HepG2 (cell line): ENCODE data around the gene APOL4. TPM values are rescaled to one million over a fixed set of nuclear protein-coding genes. Genes with fewer than 3 reads are reported as not detected.

Experiments used
- ATAC-seq: fragments of 200-7000 bp; cut with Tn5 transposase; 3 replicates; pipeline ENCODE4 v1.9.1; 2020; ENCODE audit warnings: mild to moderate bottlenecking, moderate library complexity
- BruUV-seq: library from RNA; stranded (reverse); fragments of 400-500 nt; replicated peaks from 2 replicates; lab custom pipeline; 2021; lab: Mats Ljungman, UMichigan
- CTCF ChIA-PET: fragments of 300-600 bp; formaldehyde crosslinking; extraction: SDS; loops from one replicate; lab custom pipeline; 2021; ENCODE audit warnings: low total read pairs, inconsistent platforms, low intra/inter-chr PET ratio; lab: Yijun Ruan, JAX
- POLR2A ChIA-PET: fragments of 350-600 bp; sonication (Branson Sonifier 250); formaldehyde crosslinking; loops from one replicate; lab custom pipeline; 2020; ENCODE audit warnings: antibody characterized with exemption, inconsistent platforms; lab: Yijun Ruan, JAX
- DNase-seq: peaks from one replicate; pipeline ENCODE4 v3.0.0-alpha.2; 2015; ENCODE audit warnings: low spot score
- FAIRE-seq: peaks from 3 replicates; lab custom pipeline; 2011; peaks lifted over from hg19 to GRCh38; lab: Jason Lieb, UNC
- H2AFZ ChIP-seq: one replicate; pipeline ENCODE4 v1.6.1; 2011; ENCODE audit warnings: low read length, inconsistent platforms
- H3K27ac ChIP-seq: fragments of 300-600 bp; 3 replicates; pipeline ENCODE4 v1.8.0; 2011; ENCODE audit warnings: mixed run types, mild to moderate bottlenecking, mixed read lengths, low read length, inconsistent platforms; ENCODE audit not compliant: insufficient read depth; ENCODE audit errors: extremely low read length
- H3K27me3 ChIP-seq, 2 experiments: fragments of 200-600 bp in 1 of 2; 2 replicates in 1 of 2; 3 replicates in 1 of 2; pipeline versions ENCODE4 v1.6.0 to v1.8.0; 2011; ENCODE audit warnings: low read length in 2 of 2, mild to moderate bottlenecking in 2 of 2, moderate library complexity in 2 of 2, inconsistent platforms in 1 of 2; ENCODE audit not compliant: insufficient read depth in 2 of 2, control insufficient read depth in 1 of 2
- H3K36me3 ChIP-seq, 2 experiments: fragments of 200-600 bp in 1 of 2; replicated peaks in 1 of 2; 2 replicates in 1 of 2; 3 replicates in 1 of 2; pipeline versions ENCODE4 v1.5.1 to v1.8.0; 2011; ENCODE audit warnings: low read length in 2 of 2, inconsistent platforms in 1 of 2; ENCODE audit not compliant: insufficient read depth in 2 of 2, control insufficient read depth in 1 of 2
- H3K4me1 ChIP-seq: 2 replicates; pipeline ENCODE4 v1.5.1; 2012; ENCODE audit warnings: low read length, inconsistent platforms; ENCODE audit not compliant: insufficient read depth
- H3K4me2 ChIP-seq: 2 replicates; pipeline ENCODE4 v1.6.0; 2011; ENCODE audit warnings: low read depth, low read length, inconsistent platforms
- H3K4me3 ChIP-seq, 3 experiments: fragments of 200-600 bp in 1 of 3; sonication (generic), shearing (Covaris generic) in 1 of 3; replicated peaks in 1 of 3; 2 replicates each; pipeline ENCODE4 v1.5.1; 2011 to 2016; ENCODE audit warnings: low read length in 3 of 3, inconsistent platforms in 2 of 3, low read depth in 2 of 3, mild to moderate bottlenecking in 2 of 3, control low read depth in 1 of 3, mixed read lengths in 1 of 3; ENCODE audit not compliant: insufficient read depth in 1 of 3
- H3K79me2 ChIP-seq: one replicate; pipeline ENCODE4 v1.6.1; 2011; ENCODE audit warnings: low read length, inconsistent platforms; ENCODE audit not compliant: insufficient read depth
- H3K9ac ChIP-seq: 2 replicates; pipeline ENCODE4 v1.6.0; 2011; ENCODE audit warnings: mild to moderate bottlenecking, low read depth, low read length, inconsistent platforms; ENCODE audit not compliant: insufficient read depth
- H3K9me3 ChIP-seq: 2 replicates; pipeline ENCODE4 v1.5.1; 2012; ENCODE audit warnings: mild to moderate bottlenecking, low read length
- H4K20me1 ChIP-seq: 2 replicates; pipeline ENCODE4 v1.6.0; 2011; ENCODE audit warnings: inconsistent platforms, mild to moderate bottlenecking, low read length, moderate library complexity; ENCODE audit not compliant: insufficient read depth
- BRCA1 ChIP-seq: sonication (generic); formaldehyde crosslinking; IDR thresholded peaks from 2 replicates; pipeline ENCODE4 v1.4.0; 2020; ENCODE audit warnings: missing genetic modification reagents
- ESRRA ChIP-seq: sonication (generic); formaldehyde crosslinking; IDR thresholded peaks from 2 replicates; pipeline ENCODE4 v1.5.1; 2020; ENCODE audit warnings: mild to moderate bottlenecking, low read depth, missing genetic modification reagents
- HIVEP1 ChIP-seq: sonication (generic); formaldehyde crosslinking; IDR thresholded peaks from 2 replicates; pipeline ENCODE4 v1.4.0; 2020; ENCODE audit warnings: mild to moderate bottlenecking, missing genetic modification reagents
- LCORL ChIP-seq, 2 experiments: fragments of 450-650 bp in 1 of 2; sonication (generic) in 1 of 2; formaldehyde crosslinking in 1 of 2; IDR thresholded peaks; 2 replicates each; pipeline versions ENCODE4 v1.5.0 to v1.6.1; 2017 to 2020; ENCODE audit warnings: antibody characterized with exemption in 1 of 2, missing genetic modification reagents in 1 of 2
- NFE2 ChIP-seq: sonication (generic); formaldehyde crosslinking; IDR thresholded peaks from 2 replicates; pipeline ENCODE4 v1.4.0; 2020; ENCODE audit warnings: missing genetic modification reagents
- NFKBIZ ChIP-seq: IDR thresholded peaks from 2 replicates; pipeline ENCODE4 v1.6.1; 2018; ENCODE audit warnings: missing genetic modification reagents, missing compliant biosample characterization
- PHF21A ChIP-seq: sonication (generic); formaldehyde crosslinking; IDR thresholded peaks from 2 replicates; pipeline ENCODE4 v1.5.0; 2020; ENCODE audit warnings: mild to moderate bottlenecking, missing genetic modification reagents
- ZNF512B ChIP-seq: sonication (generic); formaldehyde crosslinking; IDR thresholded peaks from 2 replicates; pipeline ENCODE4 v1.5.1; 2020; ENCODE audit warnings: missing genetic modification reagents, mild to moderate bottlenecking, borderline replicate concordance
- WGBS: methylation state at CpG from one replicate; pipeline ENCODE4 v1.1.6; 2017; ENCODE audit warnings: low lambda C conversion rate; 5-methylcytosine and 5-hydroxymethylcytosine counted together
- in situ Hi-C: cut with HindIII; loops from 2 replicates; pipeline ENCODE4 v1.10.0; 2017; ENCODE audit warnings: low pct_unique_long_range_greater_than_20kb; ENCODE audit not compliant: extremely low pct_ligation_motif_present
- intact Hi-C: fragments of 100-400 bp; cut with micrococcal nuclease; formaldehyde crosslinking; loops from one replicate; pipeline ENCODE4 v1.10.0; 2022; ENCODE audit not compliant: unreplicated experiment
- polyA plus RNA-seq, 8 experiments: library from polyadenylated mRNA; depleted of rRNA in 3 of 8; stranded (reverse) in 7 of 8; unstranded in 1 of 8; fragments of >200 nt; fragmentation: Illumina TruSeq in 4 of 8; extraction: Trizol in 4 of 8; gene quantifications; 2 replicates each; pipeline versions ENCODE4 v1.2.1 to v1.2.3, GENCODE V29; 2011 to 2016; ENCODE audit warnings: low read depth in 4 of 8, missing spikeins in 1 of 8, mixed read lengths in 1 of 8; ENCODE audit not compliant: insufficient read depth in 1 of 8
- total RNA-seq, 5 experiments: library from RNA; depleted of rRNA; stranded (reverse); fragments of >200 nt; fragmentation: Illumina TruSeq; extraction: Trizol; gene quantifications; 2 replicates each; pipeline ENCODE4 v1.2.3, GENCODE V29; 2016; ENCODE audit warnings: low read depth in 1 of 5
- TF ChIP-seq, protein P1 (sequence below): sonication (generic); formaldehyde crosslinking; IDR thresholded peaks from 2 replicates; pipeline ENCODE4 v1.5.0; 2020; ENCODE audit warnings: missing genetic modification reagents, mild to moderate bottlenecking, borderline replicate concordance

APOL4 gene
- total and polyA plus RNA-seq, 2 of the 13 experiments (the other 11 are each of a cell fraction or from before 2014, with no cell fraction given), result 0.77 to 2.8 TPM

DNA sequence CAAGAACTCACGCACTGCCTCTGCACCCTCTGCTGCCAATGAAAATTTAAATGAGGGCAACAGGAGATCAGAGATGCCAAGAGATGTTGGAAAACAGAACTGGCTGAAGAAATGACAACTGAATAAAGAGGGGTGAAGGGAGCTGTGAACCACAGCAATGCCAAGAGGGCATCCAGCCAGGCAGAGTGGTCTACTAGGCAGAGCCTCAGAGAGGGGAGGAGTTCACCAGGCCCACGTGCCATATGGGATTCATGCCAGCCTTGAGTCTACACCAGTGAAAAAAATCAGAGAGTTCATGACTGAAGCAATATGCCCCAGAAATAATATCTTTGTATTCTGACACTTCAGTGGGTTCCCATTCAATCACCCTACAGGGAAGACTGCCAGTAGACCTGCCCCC, 33.3 kb upstream of the APOL4 start:
- CTCF ChIA-PET, result no interaction called here
- H3K4me3 ChIP-seq, result no peak overlapping the region; a peak in 1 of 6 replicates
- peak overlapping the region; percentile 94 for H3K4me2 ChIP-seq
- TF ChIP-seq HIVEP1 (no peak), ZNF512B (no peak), NFE2 (CRISPR knock-in tag) (no peak), LCORL (IDR thresholded peaks at IDR 0.05) (no peak), LCORL (CRISPR knock-in tag; IDR thresholded peaks at IDR 0.05) (no peak), BRCA1 (CRISPR knock-in tag) (no peak), PHF21A (CRISPR knock-in tag) (no peak), ESRRA (CRISPR knock-in tag) (no peak), NFKBIZ (CRISPR knock-in tag) (no peak)
- TF ChIP-seq, protein P1, sequence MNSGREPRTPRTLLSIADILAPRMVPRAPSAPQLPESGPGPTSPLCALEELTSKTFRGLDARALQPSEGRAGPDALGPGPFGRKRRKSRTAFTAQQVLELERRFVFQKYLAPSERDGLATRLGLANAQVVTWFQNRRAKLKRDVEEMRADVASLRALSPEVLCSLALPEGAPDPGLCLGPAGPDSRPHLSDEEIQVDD (CRISPR knock-in tag), result no peak
- POLR2A ChIA-PET, result interaction anchor here (6.1 kb wide), 1 partner anchor 17 kb away, joined by 102 read pairs; the partner anchor contains the start of gene APOL1
- no peak for FAIRE-seq
- peaks cover 84% of the 10 kb centered on the region for H3K4me1 ChIP-seq
- intact Hi-C loops, result loop anchor here (5.0 kb wide), 1 partner anchor 33 kb away; the partner anchor contains the start of gene APOL4
- H3K27me3 ChIP-seq, result no peaks in the 10 kb centered on the region; a peak in 1 of 5 replicates
- no peak overlapping the region for H2AFZ ChIP-seq
- H3K36me3 ChIP-seq, result peaks cover 13 to 45% of the 10 kb centered on the region in 2 experiments; a peak in 4 of 5 replicates
- in situ Hi-C loops, result loop anchor here (10.0 kb wide), 1 partner anchor 50 kb away; no protein-coding TSS in a partner anchor
- H3K79me2 ChIP-seq, result peaks cover 51% of the 10 kb centered on the region
- 0 out of 2 replicates have a peak, but pooled peaks cover 4% of the 10 kb centered on the region for H4K20me1 ChIP-seq
- H3K9ac ChIP-seq, result no peak overlapping the region
- no peaks in the 10 kb centered on the region for H3K9me3 ChIP-seq
- no peak for DNase-seq
- ATAC-seq, result no peak
- no peak overlapping the region for H3K27ac ChIP-seq
- BruUV-seq, result no TSS peak
- WGBS, result 95% methylated on average over 2 of the region's 2 CpGs
